GM10266 (cell line): Measurements from ENCODE around the gene BICDL1.

Experiments
- DNase-seq: peaks from one replicate; pipeline ENCODE4 v3.0.0; 2012; ENCODE audit errors: extremely low spot score
- CTCF ChIP-seq: IDR thresholded peaks from 2 replicates; pipeline ENCODE4 v1.5.1; 2012; ENCODE audit warnings: mild to moderate bottlenecking, low read depth; ENCODE audit not compliant: control insufficient read depth, insufficient read depth; ENCODE audit errors: missing control alignments

BICDL1 gene

GRCh38 chr12:120095331-120095730 lies 106.3 kb downstream of the BICDL1 start:
- no peak for TF ChIP-seq CTCF
- no peak for DNase-seq

GRCh38 chr12:120095736-120096135 lies 106.7 kb downstream of the BICDL1 start:
- DNase-seq: no peak

GRCh38 chr12:120096671-120097202 lies 107.7 kb downstream of the BICDL1 start:
- TF ChIP-seq CTCF: no peak
- no peak for DNase-seq

More at GRCh38 chr12:120095736-120096135, 106.7 kb downstream of the BICDL1 start:
- TF ChIP-seq CTCF: no peak

GRCh38 chr12:120098756-120099470 lies 109.9 kb downstream of the BICDL1 start:
- DNase-seq: no peak
- TF ChIP-seq CTCF: no peak

- no peak for DNase-seq
- TF ChIP-seq CTCF: no peak
Observed at GRCh38 chr12:120099738-120100137, 110.7 kb downstream of the BICDL1 start.

GRCh38 chr12:120100630-120101029 lies 111.6 kb downstream of the BICDL1 start:
- no peak for DNase-seq
- TF ChIP-seq CTCF: no peak

GRCh38 chr12:120101182-120101581 lies 112.1 kb downstream of the BICDL1 start:
- DNase-seq: no peak
- TF ChIP-seq CTCF: no peak
